ENCODE data around the gene NFIX.
A peak's percentile ranks its signal among the peaks of the same experiment; 100 is the strongest.

Gene NFIX

GRCh38 chr19:13037161-13037560 lies 41.9 kb downstream of the NFIX start:
- DNase-seq (ENCODE audit: low read depth): peak; percentile 91

- DNase-seq (ENCODE audit: low read depth): no peak
Observed at GRCh38 chr19:13037731-13038130, 42.5 kb downstream of the NFIX start.

- no peak for DNase-seq (ENCODE audit: low read depth)
Observed at GRCh38 chr19:13038306-13039210, 43.3 kb downstream of the NFIX start.

- no peak for DNase-seq (ENCODE audit: low read depth)
Observed at GRCh38 chr19:13039211-13039789, 44.0 kb downstream of the NFIX start.

- DNase-seq (ENCODE audit: low read depth): no peak
Observed at GRCh38 chr19:13040232-13040947, 45.1 kb downstream of the NFIX start.

GRCh38 chr19:13040948-13041292 lies 45.6 kb downstream of the NFIX start:
- no peak for DNase-seq (ENCODE audit: low read depth)

GRCh38 chr19:13042443-13043130 lies 47.3 kb downstream of the NFIX start:
- DNase-seq (ENCODE audit: low read depth): peak; percentile 69

- no peak for DNase-seq (ENCODE audit: low read depth)
Observed at GRCh38 chr19:13043285-13043684, 48.0 kb downstream of the NFIX start.

- DNase-seq (ENCODE audit: low read depth): peak; percentile 78
Observed at GRCh38 chr19:13044231-13044836, 49.1 kb downstream of the NFIX start.

GRCh38 chr19:13045812-13046211 lies 50.5 kb downstream of the NFIX start:
- no peak for DNase-seq (ENCODE audit: low read depth)

GRCh38 chr19:13047374-13047773 lies 52.1 kb downstream of the NFIX start:
- DNase-seq (ENCODE audit: low read depth): no peak

- DNase-seq (ENCODE audit: low read depth): no peak
Observed at GRCh38 chr19:13050274-13050673, 55.0 kb downstream of the NFIX start.

- peak; percentile 51 for DNase-seq (ENCODE audit: low read depth)
Observed at GRCh38 chr19:13051557-13052165, 56.4 kb downstream of the NFIX start.

- no peak for DNase-seq (ENCODE audit: low read depth)
Observed at GRCh38 chr19:13052447-13053175, 57.3 kb downstream of the NFIX start.

GRCh38 chr19:13053238-13053637 lies 58.0 kb downstream of the NFIX start:
- DNase-seq (ENCODE audit: low read depth): no peak

- DNase-seq (ENCODE audit: low read depth): peak; percentile 90
Observed at GRCh38 chr19:13053761-13054625, 58.7 kb downstream of the NFIX start.

GRCh38 chr19:13054626-13055212 lies 59.4 kb downstream of the NFIX start:
- no peak for DNase-seq (ENCODE audit: low read depth)

- peak; percentile 93 for DNase-seq (ENCODE audit: low read depth)
Observed at GRCh38 chr19:13055213-13056051, 60.2 kb downstream of the NFIX start.
